ENCODE data around the gene MLC1.

MLC1 gene

DNA sequence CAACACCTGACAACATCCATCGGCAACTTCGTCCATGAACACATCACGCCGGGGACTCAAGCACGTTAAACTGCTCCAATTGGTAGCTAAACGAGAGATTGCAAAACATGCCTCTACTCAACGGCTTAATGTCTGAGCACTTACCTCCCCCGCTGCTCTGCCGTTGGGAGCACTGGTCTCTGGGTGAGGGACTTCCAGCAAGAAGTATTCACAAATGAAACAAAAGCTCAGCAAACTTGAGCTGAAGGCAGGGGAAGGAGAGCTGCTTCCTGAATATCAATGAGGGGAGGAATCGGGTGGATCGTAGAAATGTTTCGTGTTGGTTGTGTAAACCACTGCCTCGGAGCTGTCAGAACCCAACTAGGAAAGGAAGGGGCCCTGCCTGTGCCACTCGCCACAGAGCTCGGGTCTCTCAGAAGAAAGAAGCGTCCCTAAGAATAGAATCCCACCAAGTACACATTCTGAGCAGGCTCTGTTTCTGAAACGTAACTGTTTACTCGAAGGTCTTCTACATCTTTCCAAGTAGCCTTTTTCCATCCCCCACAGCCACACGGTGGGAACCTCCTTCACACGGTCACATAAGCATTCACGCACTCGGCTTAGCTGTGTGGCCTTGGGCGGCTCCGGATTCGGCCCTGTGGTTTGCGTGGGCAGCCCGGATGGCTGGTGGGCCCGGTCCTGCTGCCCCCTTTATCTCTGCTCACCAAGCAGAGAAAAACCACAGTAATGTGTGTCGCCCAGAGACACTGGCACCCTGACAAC lies at the start of gene MLC1:
Gene MLC1, minus strand, starts transcription at position 216 of the 762 bp plus-strand sequence. CDS start 524 bp downstream, outside the sequence.
- DNase-seq, result no peak

DNA sequence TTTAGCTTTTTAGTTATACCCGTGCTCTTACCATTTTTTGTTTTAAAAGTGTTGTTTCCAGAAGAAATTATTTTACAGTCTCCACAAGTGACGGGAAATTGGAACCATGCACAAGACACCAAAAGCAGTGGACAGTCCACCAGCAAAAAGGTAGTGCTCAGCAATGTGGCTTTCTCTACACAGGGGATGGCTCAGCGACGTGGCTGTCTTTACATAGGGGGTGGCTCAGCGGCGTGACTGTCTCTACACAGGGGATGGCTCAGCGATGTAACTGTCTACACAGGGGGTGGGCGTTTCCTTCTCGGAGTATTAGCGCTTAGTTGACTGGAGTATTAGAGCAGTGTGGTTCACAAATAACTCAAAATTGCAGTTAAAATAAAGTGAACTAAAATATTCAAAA lies 49.3 kb upstream of the MLC1 start:
- no peak for DNase-seq

DNA sequence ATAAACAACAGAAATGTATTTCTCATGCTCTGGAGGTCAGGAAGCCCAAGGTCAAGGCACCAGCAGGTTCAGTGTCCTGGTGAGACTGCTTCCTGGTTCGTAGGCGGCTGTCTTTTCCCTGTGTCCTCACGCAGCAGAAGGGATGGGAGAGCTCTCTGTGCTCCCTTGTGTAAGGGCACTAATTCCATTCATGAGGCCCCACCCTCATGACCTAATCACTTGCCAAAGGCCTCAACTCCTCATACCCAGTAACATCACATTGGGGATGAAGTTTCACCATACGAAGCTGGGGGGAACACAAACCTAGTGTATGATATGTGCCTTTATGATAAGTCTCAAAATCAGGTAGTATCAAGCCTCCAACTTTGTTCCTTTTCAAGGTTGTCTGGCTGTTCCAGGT lies 46.7 kb upstream of the MLC1 start:
- DNase-seq, result no peak

DNA sequence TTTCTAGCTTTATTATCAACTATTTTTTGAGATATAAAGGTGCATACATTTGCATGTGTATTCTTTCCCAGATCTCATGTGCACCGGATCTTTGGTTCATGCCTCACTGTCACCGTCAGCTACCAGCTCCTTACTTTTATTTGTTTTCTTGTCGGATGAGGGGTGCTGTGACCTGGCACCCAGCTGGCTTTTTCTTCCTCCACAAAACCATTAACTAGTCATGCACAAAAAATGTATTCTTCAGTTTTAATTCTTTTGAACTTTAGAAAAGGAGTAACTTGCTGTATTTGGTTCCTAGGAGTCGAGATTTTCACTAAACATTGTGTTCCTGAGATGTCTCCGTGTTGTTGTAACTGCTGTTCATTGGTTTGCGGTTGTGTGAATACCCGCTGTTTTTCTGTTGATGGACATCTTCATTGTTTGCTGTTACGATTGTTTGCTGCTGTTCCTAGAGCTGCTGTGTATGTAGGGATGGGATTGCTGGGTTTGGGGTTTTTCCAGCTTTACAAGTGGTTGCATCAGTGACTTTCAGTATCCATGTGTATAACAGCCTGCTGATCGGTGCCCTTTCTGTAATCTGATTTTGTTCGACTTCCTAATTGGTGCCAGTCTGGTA lies 44.0 kb upstream of the MLC1 start:
- no peak for DNase-seq

DNA sequence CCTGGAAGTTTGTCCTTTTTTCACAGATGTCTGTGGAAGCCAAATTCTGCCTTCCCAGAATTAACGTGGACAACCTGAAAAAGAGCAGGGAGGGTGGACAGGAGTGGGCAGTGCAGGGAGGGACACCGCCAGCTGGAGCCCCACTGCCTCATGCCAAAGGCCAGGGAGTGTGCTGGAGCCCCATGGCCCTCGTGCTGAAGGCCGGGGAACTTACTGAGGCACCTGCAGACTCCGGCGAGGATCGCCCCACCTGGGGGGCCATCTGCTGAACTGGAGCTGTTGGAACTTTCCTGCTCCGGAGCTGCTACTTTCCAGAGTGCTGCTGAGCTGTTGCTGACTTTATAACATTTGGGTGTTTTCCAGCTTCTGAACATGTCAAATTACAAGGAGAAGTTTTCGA lies 39.8 kb upstream of the MLC1 start:
- DNase-seq, result no peak

DNA sequence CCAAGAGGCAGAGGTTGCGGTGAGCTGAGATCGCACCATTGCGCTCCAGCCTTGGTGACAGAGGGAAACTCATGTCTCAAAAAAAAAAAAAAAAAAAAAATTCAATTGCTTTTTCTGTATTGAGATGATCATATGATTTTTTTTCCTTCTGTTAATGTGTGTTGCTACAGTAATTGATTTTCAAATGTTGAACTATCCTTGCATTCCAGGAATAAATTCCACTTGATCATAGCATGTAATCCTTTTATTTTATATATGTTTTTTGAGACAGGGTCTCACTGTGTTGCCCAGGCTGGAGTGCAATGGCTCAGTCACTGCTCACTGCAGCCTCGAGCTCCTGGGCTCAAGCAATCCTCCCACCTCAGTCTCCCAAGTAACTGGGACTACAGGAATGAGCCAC lies 37.9 kb upstream of the MLC1 start:
- DNase-seq, result no peak

DNA sequence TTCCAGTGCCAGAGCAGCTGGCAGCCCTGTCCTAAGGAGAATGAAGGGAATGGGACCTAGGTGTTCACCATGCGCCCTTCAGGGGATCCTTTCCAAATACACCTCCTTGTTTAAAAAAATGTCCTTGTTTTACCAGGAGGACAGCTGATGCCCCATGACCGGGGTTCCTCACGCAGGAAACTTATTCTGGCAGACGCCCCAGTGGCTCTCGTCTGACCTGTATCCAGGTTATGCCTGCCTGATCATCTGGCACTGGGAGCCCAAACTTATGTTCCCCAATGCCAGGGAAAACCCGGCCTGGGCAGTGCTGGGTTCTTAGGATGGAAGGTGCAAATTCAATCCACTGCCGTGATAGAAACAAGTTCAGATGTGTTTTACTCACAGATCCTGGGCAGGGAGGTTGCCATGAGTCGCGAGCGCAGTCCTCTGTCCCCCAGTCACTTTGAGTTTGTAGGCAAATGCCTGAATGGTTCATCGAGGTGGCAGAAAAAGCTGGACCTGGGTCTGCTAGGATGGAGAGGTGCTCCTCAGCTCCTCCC lies 36.0 kb upstream of the MLC1 start:
- DNase-seq, result no peak

DNA sequence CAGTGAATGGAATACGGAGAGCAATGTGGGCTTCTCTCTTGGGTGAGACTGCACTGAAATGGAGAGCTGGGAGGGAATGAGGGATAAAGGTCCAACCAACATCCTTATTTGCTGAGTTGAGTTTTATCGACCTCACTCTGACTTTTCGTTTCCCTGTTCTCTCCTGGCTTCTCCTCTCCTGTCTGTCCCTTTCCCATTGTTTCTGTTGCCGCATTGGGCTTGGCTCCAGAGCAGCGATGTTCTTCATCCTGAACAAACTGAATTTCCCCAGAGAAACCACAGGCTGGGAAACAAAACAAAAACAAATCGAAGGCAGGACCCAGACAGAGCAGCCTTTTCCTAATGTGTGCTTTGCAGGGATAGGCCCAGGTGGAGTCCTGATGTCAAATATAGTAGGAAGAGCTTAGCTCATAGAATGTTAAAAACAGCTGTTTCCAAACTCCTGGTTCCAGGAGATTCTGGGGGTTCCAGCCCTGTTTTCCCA lies 34.6 kb upstream of the MLC1 start:
- no peak for DNase-seq

DNA sequence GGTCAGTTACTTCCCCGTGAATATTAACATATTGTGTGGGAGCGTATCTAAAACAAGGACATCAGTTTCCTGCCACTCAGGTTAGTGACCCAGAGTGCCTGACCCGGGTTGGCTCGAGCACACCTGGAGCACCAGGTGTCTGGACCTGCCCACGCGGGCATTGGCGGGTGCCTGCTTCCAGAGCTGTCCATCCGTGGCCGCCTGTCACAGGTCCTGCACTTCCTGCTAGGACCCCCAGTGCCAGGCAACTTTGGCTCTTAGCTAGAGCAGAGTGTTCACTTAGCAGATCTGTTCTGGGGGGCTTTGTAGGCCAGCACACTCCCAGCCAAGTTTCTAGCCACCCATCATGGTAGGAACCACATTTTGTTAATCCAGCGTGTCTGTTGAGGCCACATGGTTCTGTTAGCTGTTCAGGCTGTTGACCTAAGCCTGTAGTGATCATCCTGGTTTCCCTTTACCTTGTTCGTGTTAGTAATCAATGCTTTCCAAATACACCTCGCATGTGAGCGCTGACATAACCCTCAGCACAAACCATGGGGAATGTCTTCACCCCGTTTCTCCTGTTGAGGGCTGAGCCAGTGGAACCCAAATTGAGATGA lies 34.0 kb upstream of the MLC1 start:
- no peak for DNase-seq

DNA sequence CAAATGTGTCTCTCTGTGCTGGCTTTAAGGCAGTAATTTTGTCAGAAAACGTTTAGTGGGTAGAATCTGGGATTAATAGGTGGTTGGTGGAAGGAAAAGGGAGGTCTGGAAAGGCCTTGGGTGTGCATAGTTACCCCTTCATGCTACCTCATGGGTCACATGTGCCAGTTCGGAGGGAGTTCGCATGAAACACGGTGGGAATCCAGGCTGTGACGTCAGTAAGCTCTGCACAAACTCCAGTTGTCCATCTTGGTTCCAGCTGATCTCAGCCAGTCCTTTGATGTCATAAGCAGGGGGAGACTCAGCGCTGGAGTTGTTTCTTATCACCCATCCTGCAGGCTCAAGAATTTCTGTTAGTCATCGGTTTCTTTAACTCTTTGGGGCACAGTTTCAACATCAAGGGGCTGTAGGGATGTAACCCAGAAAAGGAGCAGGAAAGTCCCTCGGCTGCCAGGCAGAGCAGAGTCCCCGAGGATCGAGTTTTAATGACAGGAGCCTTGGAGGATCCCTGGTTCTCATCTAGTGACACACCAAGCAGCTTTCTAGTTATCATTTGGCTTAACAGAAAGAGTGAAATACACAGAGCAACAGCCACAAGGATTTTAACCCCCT lies 33.4 kb upstream of the MLC1 start:
- DNase-seq, result peak; percentile 71

DNA sequence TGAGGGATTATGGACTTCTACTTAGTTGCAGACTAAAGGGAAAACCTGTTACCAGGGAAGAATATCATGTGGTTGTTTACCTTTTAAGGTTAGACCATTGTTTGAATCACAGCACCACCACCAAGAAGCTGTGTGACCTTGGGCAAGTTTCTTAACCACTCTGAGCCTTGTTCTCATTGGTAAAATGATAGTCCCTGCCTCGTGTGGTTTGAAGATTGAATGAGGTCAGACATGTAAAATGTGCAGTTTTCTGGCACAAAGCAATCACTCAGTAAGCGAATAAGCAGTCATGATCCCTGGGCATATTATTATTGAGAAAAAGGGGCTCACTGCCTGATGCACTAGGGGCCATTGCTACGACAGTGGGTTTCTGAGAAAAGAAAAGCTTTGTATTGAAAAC lies 32.9 kb upstream of the MLC1 start:
- no peak for DNase-seq

DNA sequence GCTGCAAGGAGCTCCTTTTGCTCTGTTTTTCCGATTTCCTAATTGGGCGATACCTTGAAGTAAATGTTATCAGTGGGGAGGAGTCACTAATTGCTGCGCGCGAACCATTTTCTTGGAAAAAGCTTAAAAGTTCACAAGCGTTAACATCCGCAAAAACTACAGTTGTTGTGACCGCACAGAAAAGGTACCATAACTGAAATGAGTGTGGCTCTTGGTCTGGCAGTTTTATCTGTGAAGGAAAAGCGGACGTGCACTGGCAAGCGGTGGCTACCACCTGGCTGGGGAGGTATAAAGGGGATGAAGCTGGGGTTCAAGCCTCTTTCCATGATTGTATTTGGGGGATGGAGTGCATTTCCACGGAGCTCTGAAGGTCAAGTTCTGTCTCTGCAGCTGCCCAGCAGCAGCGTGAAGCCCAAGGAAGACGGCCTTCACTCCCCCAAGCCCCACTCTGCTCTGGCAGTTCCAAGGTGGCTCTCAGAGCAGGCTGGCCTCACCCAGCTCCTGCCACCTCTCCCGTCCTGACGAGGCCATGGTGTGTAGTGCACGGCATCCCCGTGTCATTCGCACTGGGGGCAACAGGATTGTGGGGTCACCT lies 32.0 kb upstream of the MLC1 start:
- no peak for DNase-seq

DNA sequence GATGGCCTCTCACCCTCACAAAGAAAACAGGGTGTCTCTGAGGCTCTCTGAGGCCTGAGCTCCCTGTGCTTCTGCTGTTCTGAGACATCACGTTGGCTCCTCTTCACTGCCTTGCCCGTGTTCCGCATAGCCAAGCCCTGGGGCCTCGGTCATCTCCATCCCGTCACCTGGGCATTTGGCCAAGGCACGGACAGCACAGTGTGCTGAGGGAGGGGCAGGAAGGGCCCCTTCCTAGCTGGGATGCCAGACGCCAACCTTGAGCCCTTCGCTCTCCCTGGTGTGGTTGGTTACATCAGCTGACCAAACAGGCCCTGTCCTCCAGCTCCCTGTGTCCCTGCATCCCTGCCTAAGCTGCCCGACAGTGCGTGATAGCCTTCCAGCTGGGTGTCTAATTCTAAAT lies 30.5 kb upstream of the MLC1 start:
- DNase-seq, result no peak

DNA sequence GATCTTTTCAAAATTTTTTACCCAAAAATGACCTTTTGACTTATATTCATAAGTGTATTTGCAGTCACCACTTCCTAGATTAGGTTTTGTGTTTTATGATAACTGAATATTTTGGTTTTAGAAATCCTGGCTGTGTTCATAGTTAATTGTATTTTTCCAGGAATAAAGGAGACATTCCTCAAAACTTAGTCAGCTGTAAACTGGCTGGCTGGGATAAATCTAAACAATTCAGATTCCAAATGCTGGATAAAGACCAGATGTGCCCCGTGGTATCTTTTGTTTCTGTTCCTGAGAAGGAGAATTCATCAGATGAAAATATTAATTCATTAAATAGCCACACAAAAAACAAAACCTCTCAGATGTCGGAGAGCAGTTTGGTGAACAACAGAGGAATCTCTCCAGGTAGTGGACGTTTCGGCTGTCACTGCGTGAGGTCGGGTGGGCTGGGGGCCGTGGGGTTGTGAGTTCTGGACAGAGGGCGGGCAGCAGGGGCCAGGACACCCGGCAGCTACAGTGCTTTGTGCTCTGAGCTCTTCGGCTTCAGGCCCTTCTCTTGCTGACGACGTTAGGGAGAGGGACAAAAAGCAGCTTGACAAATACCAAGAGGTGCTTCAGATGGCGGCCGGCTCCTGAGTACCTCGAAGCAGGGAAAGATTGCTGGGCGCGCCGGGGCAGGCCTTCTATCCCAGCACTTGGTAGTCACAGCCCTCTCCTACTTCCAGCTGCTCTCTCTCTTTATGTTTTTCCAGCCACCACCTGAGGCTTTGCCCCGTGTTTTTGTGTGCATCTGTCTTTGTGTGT lies 29.2 kb upstream of the MLC1 start:
- no peak for DNase-seq

DNA sequence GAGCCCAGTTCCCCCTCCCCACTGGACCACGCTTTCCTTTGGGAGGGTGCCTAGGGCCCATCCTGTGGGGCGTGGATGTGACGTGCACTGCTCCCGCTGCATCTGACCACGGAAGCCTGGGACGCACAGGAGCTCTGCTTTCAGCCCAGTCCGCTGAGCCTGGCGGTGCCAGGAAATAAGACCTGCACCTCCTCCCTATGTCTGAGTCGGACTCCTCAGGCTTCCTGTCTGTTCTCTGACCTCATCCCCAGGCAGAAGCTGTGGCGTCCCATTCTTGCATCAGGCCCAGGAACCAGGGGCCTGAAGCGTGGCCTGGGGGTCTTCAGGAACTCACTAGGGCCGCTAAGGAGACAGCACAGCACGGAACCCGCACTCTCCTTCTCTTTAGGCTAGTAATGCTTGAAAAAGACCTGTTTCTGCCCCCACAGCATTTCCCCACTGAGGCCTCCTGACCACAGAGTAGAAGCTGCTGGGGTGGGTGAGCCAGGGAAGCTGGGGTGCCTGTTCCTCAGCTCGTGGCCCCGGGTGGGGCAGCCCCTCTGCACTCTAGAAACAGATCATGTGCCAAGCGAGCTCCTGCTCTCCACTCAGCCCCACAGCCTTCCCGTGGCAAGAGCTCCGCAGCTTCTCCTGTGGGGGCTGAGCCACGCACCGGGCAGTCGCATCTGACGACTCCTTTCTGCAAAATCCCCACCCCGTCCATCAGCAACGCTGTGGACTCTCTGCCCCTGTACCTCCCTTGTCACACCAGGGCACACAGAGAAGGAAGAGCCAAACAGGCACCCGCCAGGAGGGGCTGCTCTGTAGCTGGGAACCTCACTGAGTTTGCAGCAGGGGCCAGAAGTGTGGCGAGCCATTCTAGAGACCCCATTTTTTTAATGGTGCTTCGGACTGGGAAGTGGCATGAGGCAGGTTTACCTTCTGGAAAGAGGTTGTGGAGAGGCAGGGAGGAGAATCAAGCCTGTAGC lies 27.2 kb upstream of the MLC1 start:
- peak; percentile 19 for DNase-seq

DNA sequence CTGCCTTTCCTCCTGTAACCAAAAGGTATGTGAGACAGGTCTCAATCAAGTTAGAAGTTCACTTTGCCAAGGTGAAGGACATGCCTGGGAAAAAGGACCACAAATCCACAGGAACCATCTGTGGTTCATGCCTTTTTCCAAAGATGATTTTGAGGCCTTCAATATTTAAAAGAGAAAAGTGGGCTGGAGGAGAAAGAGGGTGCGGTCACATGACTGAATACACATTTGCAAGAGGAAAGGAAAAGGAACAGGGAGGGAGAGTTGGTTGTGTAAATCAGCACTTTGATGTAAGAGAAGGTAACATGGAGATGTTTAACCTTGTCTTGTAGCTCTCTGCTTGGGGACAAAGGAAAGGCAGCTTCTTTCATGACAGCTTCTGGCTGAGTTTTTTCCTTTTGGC lies 25.8 kb upstream of the MLC1 start:
- no peak for DNase-seq

DNA sequence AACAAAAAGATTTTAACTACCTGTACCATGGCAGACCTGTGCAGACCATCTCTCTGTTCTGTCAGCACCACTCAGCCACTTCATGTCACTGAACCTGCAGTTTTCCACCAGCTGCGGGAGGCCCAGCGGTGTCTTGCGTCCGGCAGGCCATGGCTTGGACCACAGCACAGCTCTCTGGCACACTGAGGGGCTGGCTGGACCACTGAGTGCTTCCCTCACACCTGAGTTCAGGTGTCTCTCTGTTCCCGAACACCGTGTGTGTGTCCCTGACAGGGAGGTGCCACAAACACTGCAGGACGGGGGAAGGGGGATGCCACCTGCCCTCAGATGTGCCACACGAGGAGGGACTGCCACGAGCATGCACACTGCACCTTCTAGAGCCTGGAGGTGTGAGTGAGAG lies 22.3 kb upstream of the MLC1 start:
- no peak for DNase-seq

DNA sequence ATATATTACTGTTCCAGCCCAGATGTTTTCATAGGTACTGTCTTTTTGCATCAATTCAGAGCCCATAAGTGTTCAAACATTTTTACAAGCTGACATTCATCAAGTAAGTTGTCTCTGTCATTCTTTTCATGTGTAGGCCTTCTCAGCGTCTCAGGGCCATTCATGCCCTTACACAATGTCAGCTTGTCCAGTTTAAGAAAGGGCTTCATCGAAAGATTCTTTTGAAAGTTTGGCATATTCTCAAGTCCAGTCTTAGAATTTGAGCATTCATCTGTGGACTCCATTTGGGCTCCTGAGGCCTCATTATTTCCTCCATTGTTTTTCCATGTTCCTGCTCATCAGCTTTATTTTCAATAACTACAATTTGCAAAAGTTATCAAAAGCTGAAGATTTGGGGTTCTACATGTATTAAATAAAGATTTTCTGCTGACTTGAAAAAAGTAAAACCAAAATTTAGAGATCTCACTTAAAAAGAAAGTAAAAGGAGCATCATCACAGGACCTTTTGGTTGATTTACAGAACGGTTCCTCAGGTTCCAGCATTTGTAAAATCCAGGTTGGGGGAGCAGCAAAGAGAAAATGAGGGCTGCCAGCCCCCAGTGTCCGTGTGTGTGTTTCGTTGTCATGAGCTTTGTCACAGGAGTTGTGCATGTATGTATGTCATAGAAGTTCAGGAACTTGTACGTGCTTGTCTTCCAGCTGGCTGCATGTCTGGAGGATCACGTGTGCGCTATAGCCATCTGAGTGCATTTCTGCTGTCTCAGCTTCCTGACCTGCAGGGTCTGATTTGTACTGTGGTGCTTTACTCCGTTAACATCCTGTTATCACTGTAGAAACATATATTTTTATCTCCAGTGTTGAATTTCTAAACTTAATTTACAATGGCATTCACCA lies 20.2 kb upstream of the MLC1 start:
- DNase-seq, result no peak

DNA sequence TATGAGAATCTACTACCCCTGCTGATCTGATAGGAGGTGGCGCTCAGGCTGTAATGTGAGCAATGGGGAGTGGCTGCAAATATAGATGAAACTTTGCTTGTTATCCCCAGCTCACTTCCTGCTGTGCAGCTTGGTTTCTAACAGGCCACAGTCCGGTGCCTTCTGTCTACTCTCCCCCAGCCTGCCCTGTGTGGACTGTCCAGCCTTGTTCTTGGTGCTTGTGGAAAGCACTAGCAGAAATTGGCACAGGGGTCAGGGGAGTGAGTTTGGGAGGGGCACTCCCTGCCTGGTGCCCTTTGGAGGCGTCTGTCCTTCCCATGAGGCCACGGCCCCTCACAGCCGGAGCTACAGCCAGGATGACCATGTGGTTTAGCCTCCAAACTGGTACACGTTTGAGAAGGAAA lies 18.9 kb upstream of the MLC1 start:
- DNase-seq, result no peak

DNA sequence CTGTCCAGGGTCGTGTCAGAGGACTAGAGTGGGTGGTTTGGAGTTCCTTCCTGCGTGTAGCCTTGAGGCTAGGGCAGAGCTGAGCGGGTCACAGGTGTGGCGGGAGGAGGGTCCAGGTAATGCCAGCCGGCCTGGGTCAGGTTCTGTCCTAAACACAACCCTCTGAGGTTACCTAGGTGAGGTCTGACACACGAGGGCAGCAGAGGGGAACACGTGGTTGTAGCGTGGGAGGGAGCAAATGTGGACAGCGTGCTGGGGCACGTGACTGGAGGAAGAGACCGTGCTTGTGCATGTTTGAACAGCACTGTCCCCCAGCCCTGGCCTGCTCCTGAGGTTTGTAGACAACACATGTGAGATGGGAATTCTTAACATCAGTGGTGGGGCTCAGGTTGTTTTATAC lies 17.7 kb upstream of the MLC1 start:
- DNase-seq, result no peak
